Midbrain (tissue), 1 donor: ENCODE results near the gene ACSL5.

ENCODE experiments used
- DNase-seq: peaks from one replicate; lab custom pipeline; 2025; lab: John Stamatoyannopoulos, UW

The ACSL5 gene

GRCh38 chr10:112409755-112410154, 35.8 kb downstream of the ACSL5 start:
- no peak for DNase-seq

- no peak for DNase-seq
Observed at GRCh38 chr10:112412696-112413095, 38.8 kb downstream of the ACSL5 start.

- no peak for DNase-seq
Observed at GRCh38 chr10:112421731-112422130, 47.8 kb downstream of the ACSL5 start.

GRCh38 chr10:112424651-112425050, 50.7 kb downstream of the ACSL5 start:
- no peak for DNase-seq

GRCh38 chr10:112426111-112426510, 52.2 kb downstream of the ACSL5 start:
- DNase-seq = no peak

- DNase-seq = no peak
Observed at GRCh38 chr10:112429147-112429546, 55.2 kb downstream of the ACSL5 start.

GRCh38 chr10:112429654-112430230, 55.8 kb downstream of the ACSL5 start:
- no peak for DNase-seq

- DNase-seq = no peak
Observed at GRCh38 chr10:112433136-112433535, 59.2 kb downstream of the ACSL5 start.

GRCh38 chr10:112434988-112435619, 61.2 kb downstream of the ACSL5 start:
- no peak for DNase-seq

GRCh38 chr10:112438356-112438755, 64.4 kb downstream of the ACSL5 start:
- DNase-seq = no peak

- DNase-seq = no peak
Observed at GRCh38 chr10:112441520-112441919, 67.6 kb downstream of the ACSL5 start.

GRCh38 chr10:112442063-112442462, 68.1 kb downstream of the ACSL5 start:
- DNase-seq = no peak

- DNase-seq = no peak
Observed at GRCh38 chr10:112446055-112446854, 72.3 kb downstream of the ACSL5 start.

- peak; percentile 89 for DNase-seq
Observed at GRCh38 chr10:112446855-112447619, 73.1 kb downstream of the ACSL5 start, which contains the start of the genes VTI1A and ZDHHC6. Gene VTI1A, plus strand, starts transcription at chr10:112447215. Its CDS starts 159 bp downstream, at chr10:112447374. Gene ZDHHC6, minus strand, starts transcription at chr10:112446914. Its CDS starts 1,478 bp downstream, at chr10:112445436.

- no peak for DNase-seq
Observed at GRCh38 chr10:112447620-112447928, 73.7 kb downstream of the ACSL5 start.

- DNase-seq = no peak
Observed at GRCh38 chr10:112448888-112449287, 75.0 kb downstream of the ACSL5 start.

- DNase-seq = no peak
Observed at GRCh38 chr10:112454910-112455779, 81.2 kb downstream of the ACSL5 start.

- no peak for DNase-seq
Observed at GRCh38 chr10:112456533-112456932, 82.6 kb downstream of the ACSL5 start.

GRCh38 chr10:112460366-112460765, 86.5 kb downstream of the ACSL5 start:
- DNase-seq = no peak

GRCh38 chr10:112461029-112461887, 87.3 kb downstream of the ACSL5 start:
- DNase-seq = no peak
